HG03558 (cell line): ENCODE measurements around the gene USP48.
"Not testable (repeated sequence)": the region's sequence is repeated elsewhere in the genome, so short reads cannot be mapped to it uniquely, and the experiment has no call there.

Experiments used
- ATAC-seq: cut with Tn5 transposase; IDR thresholded peaks from one replicate; pipeline ENCODE4 v1.9.1; 2021; ENCODE audit warnings: moderate number of reproducible peaks; ENCODE audit not compliant: unreplicated experiment; ENCODE audit errors: extremely low read depth

USP48 gene

GRCh38 chr1:21645550-21645949 is 137.4 kb downstream of the USP48 start:
- no peak for ATAC-seq

GRCh38 chr1:21644906-21645305 is 138.0 kb downstream of the USP48 start:
- no peak for ATAC-seq

GRCh38 chr1:21644348-21644747 is 138.6 kb downstream of the USP48 start:
- no peak for ATAC-seq

GRCh38 chr1:21643624-21644023 is 139.3 kb downstream of the USP48 start:
- no peak for ATAC-seq

GRCh38 chr1:21641967-21642739 is 140.8 kb downstream of the USP48 start:
- no peak for ATAC-seq

GRCh38 chr1:21641537-21641936 is 141.4 kb downstream of the USP48 start:
- ATAC-seq: no peak

GRCh38 chr1:21641076-21641475 is 141.9 kb downstream of the USP48 start:
- no peak for ATAC-seq

GRCh38 chr1:21640653-21641052 is 142.3 kb downstream of the USP48 start:
- no peak for ATAC-seq

GRCh38 chr1:21639594-21640041 is 143.3 kb downstream of the USP48 start:
- ATAC-seq: no peak

- ATAC-seq: no peak
Measured at GRCh38 chr1:21638531-21639341, 144.2 kb downstream of the USP48 start.

- ATAC-seq: no peak
Measured at GRCh38 chr1:21637514-21637913, 145.4 kb downstream of the USP48 start.

- ATAC-seq: no peak
Measured at GRCh38 chr1:21636029-21636428, 146.9 kb downstream of the USP48 start.

GRCh38 chr1:21634806-21635535 is 148.0 kb downstream of the USP48 start:
- ATAC-seq: no peak

GRCh38 chr1:21633992-21634805 is 148.8 kb downstream of the USP48 start:
- ATAC-seq: no peak

- ATAC-seq: no peak
Measured at GRCh38 chr1:21633141-21633755, 149.7 kb downstream of the USP48 start.

GRCh38 chr1:21631944-21632887 is 150.7 kb downstream of the USP48 start:
- ATAC-seq: no peak

- not testable (repeated sequence) for ATAC-seq
Measured at GRCh38 chr1:21631590-21631943, 151.4 kb downstream of the USP48 start.

GRCh38 chr1:21630571-21631343 is 152.2 kb downstream of the USP48 start:
- ATAC-seq: no peak
